Measurements from ENCODE around the gene SSTR3. TPM values are rescaled to one million over a fixed set of nuclear protein-coding genes. Genes with fewer than 3 reads are reported as not detected.

Gene SSTR3
- total and polyA plus RNA-seq, 2 of the 13 experiments (the other 11 are each of a cell fraction or from before 2014, with no cell fraction given): 0.08 to 0.64 TPM

DNA sequence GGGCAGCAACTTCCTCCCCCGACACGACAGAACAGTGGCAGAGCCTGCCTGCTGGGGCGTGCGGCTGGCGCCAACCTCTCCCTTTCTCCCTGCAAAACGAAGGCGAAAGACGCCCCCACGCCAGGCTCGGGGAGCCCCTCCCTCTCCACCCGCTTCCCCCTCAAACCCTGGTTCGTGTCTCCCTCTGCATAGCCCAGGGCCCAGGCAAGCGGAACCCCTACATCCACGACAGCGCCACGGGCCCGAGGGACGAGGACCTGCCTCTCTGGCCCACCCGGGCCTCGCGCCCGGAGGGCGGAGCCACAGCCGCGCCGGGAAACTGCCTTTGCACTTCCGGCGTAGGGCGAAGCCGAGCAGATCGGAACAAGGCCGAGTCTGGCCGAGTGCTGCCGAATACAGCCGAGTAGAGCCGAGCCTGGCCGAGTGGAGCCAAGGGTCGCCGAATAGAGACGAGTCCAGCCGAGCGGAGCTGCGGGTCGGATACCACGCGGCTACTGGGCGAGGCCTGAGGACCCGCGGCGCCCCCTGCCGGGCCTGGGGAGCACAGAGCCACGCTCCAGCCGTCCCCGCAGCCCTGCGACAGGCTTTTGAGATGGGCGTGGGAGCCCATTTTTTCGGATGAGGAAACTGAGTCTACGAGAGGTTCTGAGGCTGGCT, 13.0 kb downstream of the SSTR3 start (continued):
- 0 out of 2 replicates have a peak, but pooled peaks have one; percentile 26 for TF ChIP-seq ZNF7 (CRISPR knock-in tag; IDR thresholded peaks at IDR 0.05)
- TF ChIP-seq, protein P1, sequence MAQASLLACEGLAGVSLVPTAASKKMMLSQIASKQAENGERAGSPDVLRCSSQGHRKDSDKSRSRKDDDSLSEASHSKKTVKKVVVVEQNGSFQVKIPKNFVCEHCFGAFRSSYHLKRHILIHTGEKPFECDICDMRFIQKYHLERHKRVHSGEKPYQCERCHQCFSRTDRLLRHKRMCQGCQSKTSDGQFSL (CRISPR knock-in tag; IDR thresholded peaks at IDR 0.05): 0 out of 2 replicates have a peak, but pooled peaks have one; percentile 13
- TF ChIP-seq MAF1 (CRISPR knock-in tag; IDR thresholded peaks at IDR 0.05; ENCODE audit: borderline replicate concordance): 0 out of 2 replicates have a peak, but pooled peaks have one; percentile 57
- TF ChIP-seq, protein P2, sequence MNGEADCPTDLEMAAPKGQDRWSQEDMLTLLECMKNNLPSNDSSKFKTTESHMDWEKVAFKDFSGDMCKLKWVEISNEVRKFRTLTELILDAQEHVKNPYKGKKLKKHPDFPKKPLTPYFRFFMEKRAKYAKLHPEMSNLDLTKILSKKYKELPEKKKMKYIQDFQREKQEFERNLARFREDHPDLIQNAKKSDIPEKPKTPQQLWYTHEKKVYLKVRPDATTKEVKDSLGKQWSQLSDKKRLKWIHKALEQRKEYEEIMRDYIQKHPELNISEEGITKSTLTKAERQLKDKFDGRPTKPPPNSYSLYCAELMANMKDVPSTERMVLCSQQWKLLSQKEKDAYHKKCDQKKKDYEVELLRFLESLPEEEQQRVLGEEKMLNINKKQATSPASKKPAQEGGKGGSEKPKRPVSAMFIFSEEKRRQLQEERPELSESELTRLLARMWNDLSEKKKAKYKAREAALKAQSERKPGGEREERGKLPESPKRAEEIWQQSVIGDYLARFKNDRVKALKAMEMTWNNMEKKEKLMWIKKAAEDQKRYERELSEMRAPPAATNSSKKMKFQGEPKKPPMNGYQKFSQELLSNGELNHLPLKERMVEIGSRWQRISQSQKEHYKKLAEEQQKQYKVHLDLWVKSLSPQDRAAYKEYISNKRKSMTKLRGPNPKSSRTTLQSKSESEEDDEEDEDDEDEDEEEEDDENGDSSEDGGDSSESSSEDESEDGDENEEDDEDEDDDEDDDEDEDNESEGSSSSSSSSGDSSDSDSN (CRISPR knock-in tag; IDR thresholded peaks at IDR 0.05): peak; percentile 60
- TF ChIP-seq RFX3 (CRISPR knock-in tag; IDR thresholded peaks at IDR 0.05): no peak
- TF ChIP-seq PHF20 (CRISPR knock-in tag; IDR thresholded peaks at IDR 0.05): peak; percentile 77
- TF ChIP-seq PCBP1 (IDR thresholded peaks at IDR 0.05; ENCODE audit: borderline replicate concordance, low read depth, low read length): 0 out of 2 replicates have a peak, but pooled peaks have one; percentile 61
- TF ChIP-seq TCF7 (IDR thresholded peaks at IDR 0.05; ENCODE audit: low read depth): no peak
- 0 out of 2 replicates have a peak, but pooled peaks have one; percentile 72 for TF ChIP-seq ZSCAN30 (CRISPR knock-in tag; IDR thresholded peaks at IDR 0.05)
- 0 out of 2 replicates have a peak, but pooled peaks have one; percentile 24 for TF ChIP-seq ZSCAN21 (CRISPR knock-in tag; IDR thresholded peaks at IDR 0.05; ENCODE audit: borderline replicate concordance)
- TF ChIP-seq RFX5 (IDR thresholded peaks at IDR 0.05; ENCODE audit: low read depth, low read length): no peak
- TF ChIP-seq ZNF567 (CRISPR knock-in tag; IDR thresholded peaks at IDR 0.05; ENCODE audit: borderline replicate concordance): no peak
- no peak for TF ChIP-seq FOXP1 (IDR thresholded peaks at IDR 0.05)
- TF ChIP-seq FOXP1 (CRISPR knock-in tag; IDR thresholded peaks at IDR 0.05): no peak
- peak; percentile 18; the same call in 1 of the 2 replicates for TF ChIP-seq NRL (CRISPR knock-in tag; IDR thresholded peaks at IDR 0.05; ENCODE audit: borderline replicate concordance)
- no peak for TF ChIP-seq CCAR2 (optimal IDR thresholded peaks at IDR 0.05; ENCODE audit: low read depth, low read length)
- peak; percentile 93 for TF ChIP-seq CBX1 (IDR thresholded peaks at IDR 0.05; ENCODE audit: low read depth)
- TF ChIP-seq ZNF891 (CRISPR knock-in tag; IDR thresholded peaks at IDR 0.05): peak; percentile 4; the same call in 1 of the 2 replicates
- TF ChIP-seq, protein P3, sequence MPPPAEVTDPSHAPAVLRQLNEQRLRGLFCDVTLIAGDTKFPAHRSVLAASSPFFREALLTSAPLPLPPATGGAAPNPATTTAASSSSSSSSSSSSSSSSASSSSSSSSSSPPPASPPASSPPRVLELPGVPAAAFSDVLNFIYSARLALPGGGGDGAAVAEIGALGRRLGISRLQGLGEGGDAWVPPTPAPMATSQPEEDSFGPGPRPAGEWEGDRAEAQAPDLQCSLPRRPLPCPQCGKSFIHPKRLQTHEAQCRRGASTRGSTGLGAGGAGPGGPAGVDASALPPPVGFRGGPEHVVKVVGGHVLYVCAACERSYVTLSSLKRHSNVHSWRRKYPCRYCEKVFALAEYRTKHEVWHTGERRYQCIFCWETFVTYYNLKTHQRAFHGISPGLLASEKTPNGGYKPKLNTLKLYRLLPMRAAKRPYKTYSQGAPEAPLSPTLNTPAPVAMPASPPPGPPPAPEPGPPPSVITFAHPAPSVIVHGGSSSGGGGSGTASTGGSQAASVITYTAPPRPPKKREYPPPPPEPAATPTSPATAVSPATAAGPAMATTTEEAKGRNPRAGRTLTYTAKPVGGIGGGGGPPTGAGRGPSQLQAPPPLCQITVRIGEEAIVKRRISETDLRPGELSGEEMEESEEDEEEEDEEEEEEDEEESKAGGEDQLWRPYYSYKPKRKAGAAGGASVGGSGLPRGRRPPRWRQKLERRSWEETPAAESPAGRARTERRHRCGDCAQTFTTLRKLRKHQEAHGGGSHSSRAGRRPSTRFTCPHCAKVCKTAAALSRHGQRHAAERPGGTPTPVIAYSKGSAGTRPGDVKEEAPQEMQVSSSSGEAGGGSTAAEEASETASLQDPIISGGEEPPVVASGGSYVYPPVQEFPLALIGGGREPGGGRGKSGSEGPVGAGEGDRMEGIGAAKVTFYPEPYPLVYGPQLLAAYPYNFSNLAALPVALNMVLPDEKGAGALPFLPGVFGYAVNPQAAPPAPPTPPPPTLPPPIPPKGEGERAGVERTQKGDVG (CRISPR knock-in tag; IDR thresholded peaks at IDR 0.05; ENCODE audit: borderline replicate concordance): no peak
- TF ChIP-seq PHF5A (CRISPR knock-in tag; IDR thresholded peaks at IDR 0.05; ENCODE audit: low read depth, unreplicated experiment): peak; percentile 23
- peak; percentile 85 for TF ChIP-seq ZNF605 (CRISPR knock-in tag; IDR thresholded peaks at IDR 0.05)
- TF ChIP-seq ZC3H13 (CRISPR knock-in tag; IDR thresholded peaks at IDR 0.05): 0 out of 2 replicates have a peak, but pooled peaks have one; percentile 48
- no peak for TF ChIP-seq TEAD3 (CRISPR knock-in tag; optimal IDR thresholded peaks at IDR 0.05; ENCODE audit: borderline replicate concordance)
- TF ChIP-seq ZNF33B (CRISPR knock-in tag; IDR thresholded peaks at IDR 0.05): peak; percentile 24; the same call in 1 of the 2 replicates
- no peak for TF ChIP-seq SOX13 (IDR thresholded peaks at IDR 0.05)
- TF ChIP-seq SOX13 (CRISPR knock-in tag; conservative IDR thresholded peaks at IDR 0.05 in 1 of 2, IDR thresholded peaks at IDR 0.05 in 1 of 2): no peak
